ENCODE data around the gene GAMT. TPM values are rescaled to one million over a fixed set of nuclear protein-coding genes. Genes with fewer than 3 reads are reported as not detected.

GAMT gene
- total and polyA plus RNA-seq, 2 experiments from 2014 or later = 21.5 to 36.9 TPM

- TF ChIP-seq STAT1 (IDR thresholded peaks at IDR 0.05; ENCODE audit: unreplicated experiment) (no peak), NANOG (IDR thresholded peaks at IDR 0.05; ENCODE audit: borderline replicate concordance) (no peak), JUNB (IDR thresholded peaks at IDR 0.05; ENCODE audit: unreplicated experiment) (no peak), ZNF331 (CRISPR knock-in tag; IDR thresholded peaks at IDR 0.05; ENCODE audit: low read depth) (no peak)
- Mint-ChIP-seq H3K4me3 (peak overlapping the region; percentile 92), H3K9me3 (peaks cover 2% of the 10 kb centered on the region; the same call in 1 of the 3 replicates), H3K36me3 (ENCODE audit: low read depth) (peaks cover 41% of the 10 kb centered on the region), H3K27ac (peak overlapping the region; percentile 84; the same call in 1 of the 2 replicates), H3K27me3 (ENCODE audit: insufficient read depth, low read depth, poor library complexity) (peaks cover 14% of the 10 kb centered on the region), H3K4me1 (peaks cover 50% of the 10 kb centered on the region)
- no peak overlapping the region for H3K27ac ChIP-seq (ENCODE audit: low read depth)
- H3K4me2 ChIP-seq = peak overlapping the region; percentile 92
- peaks cover 37% of the 10 kb centered on the region for H3K79me2 ChIP-seq (replicated peaks; ENCODE audit: insufficient read depth)
- no peaks in the 10 kb centered on the region for H3K9me2 ChIP-seq (ENCODE audit: insufficient read depth)
- H2AFZ ChIP-seq = no peak overlapping the region
- H3K4me3 ChIP-seq = peak overlapping the region; percentile 72
- DNase-seq (ENCODE audit: low spot score) = no peak
- ATAC-seq = no peak
- peaks cover 33% of the 10 kb centered on the region for H4K20me1 ChIP-seq (replicated peaks; ENCODE audit: insufficient read depth)
- no peaks in the 10 kb centered on the region for H3K27me3 ChIP-seq (ENCODE audit: insufficient read depth)
- peaks cover 14% of the 10 kb centered on the region for H3K36me3 ChIP-seq (ENCODE audit: insufficient read depth)
- H3K4me1 ChIP-seq (ENCODE audit: insufficient read depth) = peaks cover 37% of the 10 kb centered on the region
- H3F3A ChIP-seq (replicated peaks; ENCODE audit: low read depth) = peaks cover 45% of the 10 kb centered on the region
Measured at GRCh38 chr19:1355568-1356507, 45.5 kb downstream of the GAMT start.

- peaks cover 45% of the 10 kb centered on the region for H3F3A ChIP-seq (replicated peaks; ENCODE audit: low read depth)
- DNase-seq (ENCODE audit: low spot score) (no peak), ATAC-seq (no peak)
- peaks cover 36% of the 10 kb centered on the region for H3K36me3 Mint-ChIP-seq (ENCODE audit: low read depth)
- H2AFZ ChIP-seq = no peak overlapping the region
- peaks cover 46% of the 10 kb centered on the region for H3K4me1 Mint-ChIP-seq
- H4K20me1 ChIP-seq (replicated peaks; ENCODE audit: insufficient read depth) = peaks cover 33% of the 10 kb centered on the region
- H3K27me3 Mint-ChIP-seq (ENCODE audit: insufficient read depth, low read depth, poor library complexity) = peaks cover 11% of the 10 kb centered on the region
- H3K4me3 Mint-ChIP-seq = peak overlapping the region; percentile 92
- H3K9me3 Mint-ChIP-seq = peaks cover 2% of the 10 kb centered on the region; the same call in 1 of the 3 replicates
- peaks cover 35% of the 10 kb centered on the region for H3K4me1 ChIP-seq (ENCODE audit: insufficient read depth)
- peak overlapping the region; percentile 92 for H3K4me2 ChIP-seq
- peak overlapping the region; percentile 84; the same call in 1 of the 2 replicates for H3K27ac Mint-ChIP-seq
- peak overlapping the region; percentile 72 for H3K4me3 ChIP-seq
- no peaks in the 10 kb centered on the region for H3K9me2 ChIP-seq (ENCODE audit: insufficient read depth)
- H3K36me3 ChIP-seq (ENCODE audit: insufficient read depth) = peaks cover 11% of the 10 kb centered on the region
- H3K27ac ChIP-seq (ENCODE audit: low read depth) = no peak overlapping the region
- H3K79me2 ChIP-seq (replicated peaks; ENCODE audit: insufficient read depth) = peaks cover 33% of the 10 kb centered on the region
- H3K27me3 ChIP-seq (ENCODE audit: insufficient read depth) = no peaks in the 10 kb centered on the region
- no peak for TF ChIP-seq EZH2phosphoT487 (IDR thresholded peaks at IDR 0.05; ENCODE audit: unreplicated experiment)
- no peak for TF ChIP-seq STAT1 (IDR thresholded peaks at IDR 0.05; ENCODE audit: unreplicated experiment)
- no peak for TF ChIP-seq CREB1 (CRISPR knock-in tag; IDR thresholded peaks at IDR 0.05; ENCODE audit: low read depth)
- no peak for TF ChIP-seq ZNF331 (CRISPR knock-in tag; IDR thresholded peaks at IDR 0.05; ENCODE audit: low read depth)
- TF ChIP-seq ETS1 (IDR thresholded peaks at IDR 0.05) = no peak
- TF ChIP-seq EZH2 (IDR thresholded peaks at IDR 0.05; ENCODE audit: low read depth, unreplicated experiment) = no peak
- no peak for TF ChIP-seq ZNF462 (CRISPR knock-in tag; IDR thresholded peaks at IDR 0.05)
- TF ChIP-seq ZNF114 (CRISPR knock-in tag; IDR thresholded peaks at IDR 0.05) = no peak
- TF ChIP-seq POLR2AphosphoS5 (IDR thresholded peaks at IDR 0.05; ENCODE audit: low read depth) = no peak
- TF ChIP-seq NANOG (IDR thresholded peaks at IDR 0.05; ENCODE audit: borderline replicate concordance) = no peak
- no peak for TF ChIP-seq JUNB (IDR thresholded peaks at IDR 0.05; ENCODE audit: unreplicated experiment)
Measured at GRCh38 chr19:1354970-1355567, 46.3 kb downstream of the GAMT start.

Measured in GM23338 (cell line).